Stomach (tissue), 4 donors: Measurements from ENCODE around the gene RASGRP1.

Source experiments
- CTCF ChIP-seq, 7 experiments: fragments of 450-650 bp in 4 of 7; fragments of 200-600 bp in 3 of 7; sonication (generic) in 3 of 7; IDR thresholded peaks; one replicate each; pipeline ENCODE4 v1.5.1; 2016 to 2019; ENCODE audit warnings: antibody characterized with exemption in 7 of 7, control low read depth in 2 of 7, mild to moderate bottlenecking in 1 of 7
- EP300 ChIP-seq: sonication (generic); formaldehyde crosslinking; IDR thresholded peaks from one replicate; pipeline ENCODE4 v1.6.1; 2017; ENCODE audit warnings: antibody characterized with exemption
- POLR2AphosphoS5 ChIP-seq, 3 donors: sonication (generic); formaldehyde crosslinking; IDR thresholded peaks; one replicate each; pipeline ENCODE4 v1.6.1; 2016; ENCODE audit warnings: antibody characterized with exemption in 3 of 3

GRCh38 chr15:38461066-38461833 lies 103.4 kb downstream of the RASGRP1 start:
- TF ChIP-seq POLR2AphosphoS5 (IDR thresholded peaks at IDR 0.05) (no peak), EP300 (no peak), CTCF (IDR thresholded peaks at IDR 0.05) (no peak)
